DMS53 (cell line): ENCODE data around the gene MTNR1B.

Source experiments
- DNase-seq: peaks from one replicate; lab custom pipeline; 2025; lab: John Stamatoyannopoulos, UW

MTNR1B gene

GRCh38 chr11:92969634-92970347, at the start of gene MTNR1B:
TSS of gene MTNR1B (plus strand) at chr11:92969651. CDS start at chr11:92969726, 75 bp downstream.
- DNase-seq = peak; percentile 76

- DNase-seq = no peak
These were observed 49.1 kb upstream of the MTNR1B start for GRCh38 chr11:92920331-92920730.

- DNase-seq = no peak
These were observed 46.7 kb upstream of the MTNR1B start for GRCh38 chr11:92922731-92923130.

- no peak for DNase-seq
These were observed 40.2 kb upstream of the MTNR1B start for GRCh38 chr11:92929246-92929645.

GRCh38 chr11:92929653-92930052, 39.8 kb upstream of the MTNR1B start:
- no peak for DNase-seq

- DNase-seq = peak; percentile 56
These were observed 37.6 kb upstream of the MTNR1B start for GRCh38 chr11:92931746-92932422.

- no peak for DNase-seq
These were observed 30.1 kb upstream of the MTNR1B start for GRCh38 chr11:92939305-92939704.

- DNase-seq = peak; percentile 82
These were observed 27.5 kb upstream of the MTNR1B start for GRCh38 chr11:92941676-92942571.

- DNase-seq = no peak
These were observed 22.7 kb upstream of the MTNR1B start for GRCh38 chr11:92946707-92947106.

GRCh38 chr11:92948116-92948515, 21.3 kb upstream of the MTNR1B start:
- DNase-seq = peak; percentile 99

- no peak for DNase-seq
These were observed 15.4 kb upstream of the MTNR1B start for GRCh38 chr11:92954003-92954402.

- DNase-seq = no peak
These were observed 13.6 kb upstream of the MTNR1B start for GRCh38 chr11:92955860-92956259.

GRCh38 chr11:92960886-92961285, 8.6 kb upstream of the MTNR1B start:
- no peak for DNase-seq

GRCh38 chr11:92962446-92962845, 7.0 kb upstream of the MTNR1B start:
- DNase-seq = no peak

- DNase-seq = peak; percentile 22
These were observed 5.0 kb upstream of the MTNR1B start for GRCh38 chr11:92964471-92964870.

GRCh38 chr11:92965196-92965595, 4.3 kb upstream of the MTNR1B start:
- DNase-seq = no peak

- no peak for DNase-seq
These were observed 2.3 kb upstream of the MTNR1B start for GRCh38 chr11:92967178-92967577.

GRCh38 chr11:92967867-92968266, 1.6 kb upstream of the MTNR1B start:
- DNase-seq = no peak

- DNase-seq = peak; percentile 70
These were observed 188 bp upstream of the MTNR1B start for GRCh38 chr11:92969293-92969633.

GRCh38 chr11:92972248-92972647, 2.8 kb downstream of the MTNR1B start:
- no peak for DNase-seq

GRCh38 chr11:92975285-92975684, 5.8 kb downstream of the MTNR1B start:
- no peak for DNase-seq

GRCh38 chr11:92976681-92977080, 7.2 kb downstream of the MTNR1B start:
- DNase-seq = no peak

- no peak for DNase-seq
These were observed 8.0 kb downstream of the MTNR1B start for GRCh38 chr11:92977401-92977800.
